ENCODE measurements around the gene SDC4. TPM values are rescaled to one million over a fixed set of nuclear protein-coding genes. Genes with fewer than 3 reads are reported as not detected.

Gene SDC4
- total RNA-seq, 1 donor from 2014 or later = 7.4 TPM

DNA sequence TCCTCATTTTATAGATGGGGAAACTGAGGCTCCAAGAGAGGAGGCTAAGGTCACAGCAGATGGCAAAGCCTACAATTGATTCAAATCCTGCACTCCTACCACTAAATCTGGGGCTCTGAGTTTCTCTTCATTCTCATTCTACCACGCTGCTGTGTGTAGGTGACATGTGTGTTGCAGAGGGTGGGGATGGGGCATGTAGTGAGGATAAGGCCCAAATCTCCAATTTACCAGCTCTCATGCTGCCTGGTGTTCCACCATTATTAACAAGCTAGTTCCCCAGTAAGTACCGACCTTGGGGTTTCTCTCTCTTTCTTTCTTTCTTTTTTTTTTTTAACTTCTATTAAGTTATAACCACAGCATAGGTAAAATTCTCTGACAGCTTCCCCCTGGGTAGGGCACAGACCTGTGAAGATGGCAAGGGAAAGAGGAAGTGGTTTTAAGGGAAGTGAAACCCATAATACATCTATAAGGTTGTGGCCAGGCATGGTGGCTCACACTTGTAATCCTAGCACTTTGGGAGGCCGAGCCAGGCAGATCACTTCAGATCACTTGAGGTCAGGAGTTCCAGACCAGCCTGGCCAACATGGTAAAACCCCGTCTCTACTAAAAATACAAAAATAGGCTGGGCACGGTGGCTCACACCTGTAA lies 27.2 kb downstream of the SDC4 start:
- TF ChIP-seq, protein P1, sequence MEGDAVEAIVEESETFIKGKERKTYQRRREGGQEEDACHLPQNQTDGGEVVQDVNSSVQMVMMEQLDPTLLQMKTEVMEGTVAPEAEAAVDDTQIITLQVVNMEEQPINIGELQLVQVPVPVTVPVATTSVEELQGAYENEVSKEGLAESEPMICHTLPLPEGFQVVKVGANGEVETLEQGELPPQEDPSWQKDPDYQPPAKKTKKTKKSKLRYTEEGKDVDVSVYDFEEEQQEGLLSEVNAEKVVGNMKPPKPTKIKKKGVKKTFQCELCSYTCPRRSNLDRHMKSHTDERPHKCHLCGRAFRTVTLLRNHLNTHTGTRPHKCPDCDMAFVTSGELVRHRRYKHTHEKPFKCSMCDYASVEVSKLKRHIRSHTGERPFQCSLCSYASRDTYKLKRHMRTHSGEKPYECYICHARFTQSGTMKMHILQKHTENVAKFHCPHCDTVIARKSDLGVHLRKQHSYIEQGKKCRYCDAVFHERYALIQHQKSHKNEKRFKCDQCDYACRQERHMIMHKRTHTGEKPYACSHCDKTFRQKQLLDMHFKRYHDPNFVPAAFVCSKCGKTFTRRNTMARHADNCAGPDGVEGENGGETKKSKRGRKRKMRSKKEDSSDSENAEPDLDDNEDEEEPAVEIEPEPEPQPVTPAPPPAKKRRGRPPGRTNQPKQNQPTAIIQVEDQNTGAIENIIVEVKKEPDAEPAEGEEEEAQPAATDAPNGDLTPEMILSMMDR (IDR thresholded peaks at IDR 0.05; ENCODE audit: unreplicated experiment) = no peak
- H3K36me3 Mint-ChIP-seq (ENCODE audit: low read depth, unreplicated experiment) = no peaks in the 10 kb centered on the region
- H3K27me3 Mint-ChIP-seq (ENCODE audit: unreplicated experiment) = peaks cover 2% of the 10 kb centered on the region
- DNase-seq (ENCODE audit: low spot score) = no peak
- H3K4me1 Mint-ChIP-seq (ENCODE audit: unreplicated experiment) = no peaks in the 10 kb centered on the region
- H3K9me3 Mint-ChIP-seq (ENCODE audit: unreplicated experiment) = no peaks in the 10 kb centered on the region
- H3K4me3 Mint-ChIP-seq (ENCODE audit: unreplicated experiment) = no peak overlapping the region
- H3K27ac Mint-ChIP-seq (ENCODE audit: unreplicated experiment) = no peak overlapping the region

DNA sequence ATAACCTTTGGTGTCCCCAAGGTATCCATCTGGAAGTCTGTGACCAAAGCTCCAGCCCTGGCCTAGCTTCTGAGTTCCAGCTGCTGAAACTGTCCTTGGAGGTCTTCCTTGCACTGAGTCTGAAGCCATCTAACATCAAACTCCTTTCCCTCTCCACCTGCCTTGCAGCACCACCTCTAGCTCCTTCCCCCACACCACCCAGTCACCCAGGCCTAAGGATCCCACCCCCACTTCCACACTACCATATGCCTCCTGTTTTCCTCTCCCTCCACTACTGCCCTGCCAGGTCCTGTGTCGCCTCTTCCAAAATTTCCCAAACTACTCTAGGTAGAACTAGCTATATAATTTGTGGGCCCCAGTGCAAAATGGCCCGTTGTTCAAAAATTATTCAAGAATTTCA lies 29.3 kb downstream of the SDC4 start:
- Mint-ChIP-seq H3K4me3 (ENCODE audit: unreplicated experiment) (no peak overlapping the region), H3K9me3 (ENCODE audit: unreplicated experiment) (no peaks in the 10 kb centered on the region), H3K27ac (ENCODE audit: unreplicated experiment) (no peak overlapping the region), H3K36me3 (ENCODE audit: low read depth, unreplicated experiment) (no peaks in the 10 kb centered on the region), H3K4me1 (ENCODE audit: unreplicated experiment) (no peaks in the 10 kb centered on the region), H3K27me3 (ENCODE audit: unreplicated experiment) (peaks cover 4% of the 10 kb centered on the region)
- TF ChIP-seq, protein P1 (IDR thresholded peaks at IDR 0.05; ENCODE audit: unreplicated experiment) = no peak
- DNase-seq (ENCODE audit: low spot score) = no peak

DNA sequence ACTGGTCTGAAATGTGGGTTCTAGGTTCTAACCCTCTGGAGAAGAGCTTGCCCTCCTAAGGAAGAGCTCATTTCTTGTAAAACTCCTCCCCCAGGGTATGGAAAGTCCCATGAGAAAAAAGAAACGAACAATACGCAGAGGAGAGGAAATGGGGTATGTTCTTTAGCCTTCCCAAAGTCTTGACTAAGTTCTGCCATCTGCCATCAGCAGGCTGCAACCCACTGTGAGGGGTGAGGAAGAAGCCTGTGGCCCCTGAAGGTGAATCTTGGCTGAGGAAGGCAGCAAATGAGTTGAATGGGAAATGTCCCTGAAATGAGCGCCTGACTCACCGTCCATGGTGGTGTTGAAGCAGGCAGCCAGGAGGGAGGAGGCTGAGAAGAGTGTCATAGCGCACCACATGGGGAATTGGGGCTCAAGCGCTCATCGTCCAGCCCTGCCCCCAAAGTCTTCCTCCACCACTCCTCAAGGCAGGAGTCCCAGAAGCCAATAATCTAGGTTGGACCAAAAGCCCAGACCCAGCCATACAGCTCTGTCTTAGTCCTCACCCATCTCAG lies 29.8 kb downstream of the SDC4 start:
- no peaks in the 10 kb centered on the region for H3K36me3 Mint-ChIP-seq (ENCODE audit: low read depth, unreplicated experiment)
- H3K4me3 Mint-ChIP-seq (ENCODE audit: unreplicated experiment) = no peak overlapping the region
- no peak for DNase-seq (ENCODE audit: low spot score)
- peaks cover 4% of the 10 kb centered on the region for H3K27me3 Mint-ChIP-seq (ENCODE audit: unreplicated experiment)
- no peaks in the 10 kb centered on the region for H3K9me3 Mint-ChIP-seq (ENCODE audit: unreplicated experiment)
- H3K4me1 Mint-ChIP-seq (ENCODE audit: unreplicated experiment) = no peaks in the 10 kb centered on the region
- TF ChIP-seq, protein P1 (IDR thresholded peaks at IDR 0.05; ENCODE audit: unreplicated experiment) = no peak
- no peak overlapping the region for H3K27ac Mint-ChIP-seq (ENCODE audit: unreplicated experiment)

DNA sequence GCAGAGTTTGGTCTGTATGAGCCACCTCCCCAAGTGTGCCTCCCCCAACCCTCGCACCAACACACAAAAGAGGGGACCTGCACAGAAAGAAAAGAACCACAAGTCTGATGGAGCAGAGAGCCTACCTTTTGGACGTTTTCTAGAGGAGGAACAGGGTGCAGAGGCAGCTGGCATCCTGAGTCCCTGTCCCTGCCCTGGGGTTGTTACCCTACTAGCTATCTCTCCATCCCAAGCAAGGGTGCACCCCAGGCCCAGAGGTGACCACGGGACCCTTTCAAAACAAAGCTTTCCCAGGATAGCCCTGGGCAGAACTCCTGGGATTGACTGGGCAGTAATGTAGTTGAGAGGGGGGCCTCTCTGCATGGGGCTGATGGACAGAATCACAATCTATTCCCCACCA lies 30.4 kb downstream of the SDC4 start:
- Mint-ChIP-seq H3K27ac (ENCODE audit: unreplicated experiment) (no peak overlapping the region), H3K27me3 (ENCODE audit: unreplicated experiment) (peaks cover 4% of the 10 kb centered on the region), H3K9me3 (ENCODE audit: unreplicated experiment) (no peaks in the 10 kb centered on the region), H3K4me1 (ENCODE audit: unreplicated experiment) (no peaks in the 10 kb centered on the region), H3K4me3 (ENCODE audit: unreplicated experiment) (no peak overlapping the region), H3K36me3 (ENCODE audit: low read depth, unreplicated experiment) (no peaks in the 10 kb centered on the region)
- DNase-seq (ENCODE audit: low spot score) = no peak
- TF ChIP-seq, protein P1 (IDR thresholded peaks at IDR 0.05; ENCODE audit: unreplicated experiment) = no peak

Measured in endothelial cell (in vitro differentiated cells).